ENCODE data around the gene CYP2F1. TPM values are rescaled to one million over a fixed set of nuclear protein-coding genes. Genes with fewer than 3 reads are reported as not detected.

The CYP2F1 gene, protein sequence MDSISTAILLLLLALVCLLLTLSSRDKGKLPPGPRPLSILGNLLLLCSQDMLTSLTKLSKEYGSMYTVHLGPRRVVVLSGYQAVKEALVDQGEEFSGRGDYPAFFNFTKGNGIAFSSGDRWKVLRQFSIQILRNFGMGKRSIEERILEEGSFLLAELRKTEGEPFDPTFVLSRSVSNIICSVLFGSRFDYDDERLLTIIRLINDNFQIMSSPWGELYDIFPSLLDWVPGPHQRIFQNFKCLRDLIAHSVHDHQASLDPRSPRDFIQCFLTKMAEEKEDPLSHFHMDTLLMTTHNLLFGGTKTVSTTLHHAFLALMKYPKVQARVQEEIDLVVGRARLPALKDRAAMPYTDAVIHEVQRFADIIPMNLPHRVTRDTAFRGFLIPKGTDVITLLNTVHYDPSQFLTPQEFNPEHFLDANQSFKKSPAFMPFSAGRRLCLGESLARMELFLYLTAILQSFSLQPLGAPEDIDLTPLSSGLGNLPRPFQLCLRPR
- total RNA-seq (ENCODE audit: low replicate concordance), result not detected in 2 replicates
- long read RNA-seq, result 0 reads

- TF ChIP-seq CTCF (conservative IDR thresholded peaks at IDR 0.05), result no peak
- peaks cover 31% of the 10 kb centered on the region for H3K27me3 Mint-ChIP-seq
- H3K4me3 Mint-ChIP-seq, result no peak within 1 kb of the TSS
- no peaks in the 10 kb centered on the region for H3K9me3 Mint-ChIP-seq
- no peaks in the 10 kb centered on the region for H3K4me1 Mint-ChIP-seq (ENCODE audit: unreplicated experiment)
- H3K36me3 Mint-ChIP-seq, result no peaks in the 10 kb centered on the region
- DNase-seq (ENCODE audit: extremely low spot score, unreplicated experiment), result no peak
- H3K27ac Mint-ChIP-seq, result no peak within 1 kb of the TSS
Measured at GRCh38 chr19:41114132-41114531, at the start of gene CYP2F1. Gene CYP2F1, plus strand, starts transcription at chr19:41114432. Its CDS starts 1,757 bp downstream, at chr19:41116189.

DNA sequence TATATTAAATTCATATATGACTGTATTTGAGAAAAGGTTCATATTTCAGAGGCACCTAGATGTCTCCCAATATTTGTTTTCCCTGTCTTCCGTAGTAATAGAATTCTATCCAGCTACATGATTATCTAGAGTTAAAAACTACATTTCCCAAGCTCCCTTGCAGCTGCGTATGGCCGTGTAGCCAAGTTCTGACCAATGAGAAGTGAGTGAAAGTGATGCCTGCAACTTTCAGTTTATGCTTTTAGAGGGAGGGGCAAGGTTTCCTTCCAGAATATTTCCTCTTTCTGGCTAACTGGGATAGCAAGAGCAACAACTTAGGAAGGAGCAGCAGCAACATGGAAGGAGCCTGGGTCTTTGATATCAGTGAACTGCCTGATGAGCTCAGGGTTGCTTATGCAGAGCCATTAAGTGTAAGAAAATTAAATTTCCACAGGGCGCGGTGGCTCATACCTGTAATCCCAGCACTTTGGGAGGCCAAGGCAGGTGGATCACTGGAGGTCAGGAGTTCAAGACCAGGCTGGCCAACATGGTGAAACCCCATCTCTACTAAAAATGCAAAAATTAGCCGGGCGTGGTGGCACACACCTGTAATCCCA lies 49.2 kb upstream of the CYP2F1 start:
- no peaks in the 10 kb centered on the region for H3K4me1 Mint-ChIP-seq (ENCODE audit: unreplicated experiment)
- H3K36me3 Mint-ChIP-seq, result no peaks in the 10 kb centered on the region
- H3K27me3 Mint-ChIP-seq, result peaks cover 42% of the 10 kb centered on the region
- TF ChIP-seq CTCF (conservative IDR thresholded peaks at IDR 0.05), result no peak
- DNase-seq (ENCODE audit: extremely low spot score, unreplicated experiment), result no peak
- H3K4me3 Mint-ChIP-seq, result no peak overlapping the region
- H3K9me3 Mint-ChIP-seq, result no peaks in the 10 kb centered on the region
- no peak overlapping the region for H3K27ac Mint-ChIP-seq

DNA sequence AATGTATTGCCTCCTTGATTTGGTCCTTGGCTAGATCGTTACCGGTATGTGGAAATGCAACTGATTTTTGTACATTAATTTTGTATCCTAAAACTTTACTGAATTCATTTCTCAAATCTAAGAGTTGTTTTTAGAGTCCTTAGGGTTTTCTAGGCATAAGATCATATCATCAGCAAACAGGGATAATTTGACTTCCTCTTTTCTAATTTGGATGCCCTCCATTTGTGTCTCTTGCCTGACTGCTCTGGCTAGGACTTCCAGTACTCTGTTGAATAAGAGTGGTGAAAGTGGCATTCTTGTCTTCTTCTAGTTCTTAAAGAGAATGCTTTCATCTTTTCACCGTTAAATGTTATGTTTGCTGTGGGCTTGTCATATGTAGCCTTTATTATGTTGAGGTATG lies 37.9 kb upstream of the CYP2F1 start:
- Mint-ChIP-seq H3K9me3 (no peaks in the 10 kb centered on the region), H3K4me3 (no peak overlapping the region), H3K27me3 (peaks cover 26% of the 10 kb centered on the region), H3K27ac (no peak overlapping the region), H3K36me3 (no peaks in the 10 kb centered on the region), H3K4me1 (ENCODE audit: unreplicated experiment) (no peaks in the 10 kb centered on the region)
- no peak for TF ChIP-seq CTCF (conservative IDR thresholded peaks at IDR 0.05)
- DNase-seq (ENCODE audit: extremely low spot score, unreplicated experiment), result no peak

DNA sequence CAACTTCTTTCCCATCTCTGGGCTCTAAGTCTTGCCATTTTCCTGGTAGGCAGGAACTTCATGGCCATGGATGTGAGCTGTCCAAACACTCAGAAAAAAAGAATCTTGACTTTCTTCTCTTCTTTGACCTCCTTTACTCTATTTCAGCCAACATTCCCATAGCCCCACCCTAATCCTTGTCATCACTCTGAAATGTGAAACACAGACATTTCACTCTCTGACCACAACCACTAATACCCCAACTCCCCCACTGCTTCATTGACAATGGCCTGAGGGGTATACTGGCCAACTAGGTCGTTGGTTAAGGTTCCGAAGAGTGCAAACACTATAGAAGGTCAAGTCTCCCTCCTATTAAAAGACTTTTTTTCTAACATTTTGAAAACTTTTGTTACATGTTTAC lies 30.7 kb upstream of the CYP2F1 start:
- TF ChIP-seq CTCF (conservative IDR thresholded peaks at IDR 0.05), result no peak
- Mint-ChIP-seq H3K4me3 (no peak overlapping the region), H3K27ac (peak overlapping the region; percentile 80), H3K4me1 (ENCODE audit: unreplicated experiment) (no peaks in the 10 kb centered on the region), H3K9me3 (no peaks in the 10 kb centered on the region), H3K27me3 (peaks cover 49% of the 10 kb centered on the region), H3K36me3 (no peaks in the 10 kb centered on the region)
- no peak for DNase-seq (ENCODE audit: extremely low spot score, unreplicated experiment)

- H3K27me3 Mint-ChIP-seq, result peaks cover 70% of the 10 kb centered on the region
- no peak overlapping the region for H3K27ac Mint-ChIP-seq
- no peak for TF ChIP-seq CTCF (conservative IDR thresholded peaks at IDR 0.05)
- H3K4me1 Mint-ChIP-seq (ENCODE audit: unreplicated experiment), result no peaks in the 10 kb centered on the region
- no peak overlapping the region for H3K4me3 Mint-ChIP-seq
- DNase-seq (ENCODE audit: extremely low spot score, unreplicated experiment), result no peak
- no peaks in the 10 kb centered on the region for H3K36me3 Mint-ChIP-seq
- no peaks in the 10 kb centered on the region for H3K9me3 Mint-ChIP-seq
Measured at GRCh38 chr19:41085748-41086415, 28.4 kb upstream of the CYP2F1 start.
